ENCODE data around the gene SYT9.
"Not testable (repeated sequence)": the region's sequence is repeated elsewhere in the genome, so short reads cannot be mapped to it uniquely, and the experiment has no call there.

The SYT9 gene

DNA sequence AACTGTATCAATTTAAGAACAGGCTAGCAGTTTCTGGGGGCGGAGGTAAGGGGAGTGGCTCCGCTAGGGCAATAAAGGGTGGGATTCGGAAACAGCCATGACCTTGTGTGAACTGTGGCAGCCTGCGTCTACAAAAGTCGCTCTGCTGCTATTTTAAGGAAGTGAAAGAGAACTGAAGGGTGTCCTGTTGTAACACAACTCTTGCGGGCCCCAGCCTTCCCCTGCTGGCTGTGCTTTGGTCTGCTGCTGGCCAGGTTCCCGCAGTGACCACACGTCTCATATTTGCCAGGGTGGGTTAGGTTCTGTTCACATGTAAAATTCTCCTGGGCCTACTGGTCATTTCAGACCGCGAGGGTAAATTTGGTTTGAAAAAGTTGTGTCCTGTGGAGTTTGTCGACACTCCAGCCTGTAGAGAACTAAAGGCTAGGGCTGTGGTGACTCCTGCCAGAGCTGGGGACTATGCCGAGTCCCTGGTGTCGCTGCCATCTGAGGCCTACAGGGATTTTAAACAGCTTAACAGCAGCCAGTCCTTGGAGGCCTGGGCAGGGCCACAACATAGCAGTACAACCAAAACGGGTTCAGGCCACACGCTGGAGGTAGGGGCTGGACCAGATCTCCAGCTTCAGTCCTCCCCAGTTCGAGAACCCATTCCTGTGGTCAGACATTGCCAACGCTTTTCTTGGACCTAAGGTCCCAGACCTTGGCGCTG, 261.0 kb downstream of the SYT9 start:
- DNase-seq = peak; percentile 90 to 92

DNA sequence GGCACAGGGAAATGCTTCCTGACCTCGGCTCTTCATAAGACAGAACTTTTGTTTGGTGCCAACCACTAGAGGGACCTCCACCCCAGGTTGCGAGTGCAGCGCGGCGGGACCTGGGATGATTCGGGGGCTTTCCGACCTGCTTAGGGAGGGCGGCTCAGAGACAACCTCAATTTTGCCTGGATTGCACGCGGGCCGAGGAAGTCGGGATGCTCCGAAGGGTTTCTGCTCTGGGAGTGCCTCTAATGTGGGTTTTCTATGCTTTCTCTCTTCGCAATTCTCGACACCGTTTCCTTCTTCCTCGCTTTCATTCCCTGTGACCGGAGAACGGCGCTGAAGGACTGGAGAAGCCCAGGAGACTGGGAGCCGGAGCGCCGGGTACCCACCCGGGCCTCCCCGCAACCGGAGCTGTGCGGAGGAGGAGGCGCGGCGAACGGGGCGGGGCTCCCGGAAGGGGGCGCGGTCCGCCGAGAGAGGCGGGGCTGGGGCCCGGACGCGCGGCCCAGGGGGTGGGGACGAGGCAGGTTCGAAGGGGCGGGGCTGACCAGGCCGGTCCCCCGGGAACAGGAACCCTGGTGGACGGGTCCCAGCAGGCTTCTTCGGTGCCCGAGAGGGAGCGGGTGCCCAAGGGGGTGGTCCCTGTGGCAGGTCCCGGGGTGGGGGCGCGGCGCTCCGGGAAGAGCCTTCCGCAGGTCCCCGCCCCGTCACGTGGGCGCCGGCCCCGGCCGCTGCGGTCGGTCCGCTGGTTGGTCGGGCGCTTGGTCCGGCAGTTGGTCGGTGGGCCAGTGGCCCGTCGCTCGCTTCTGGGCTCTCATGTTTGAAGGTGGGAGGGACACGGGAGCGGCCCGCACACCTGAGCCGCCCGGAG, 261.8 kb downstream of the SYT9 start, which contains the start of gene PPFIBP2:
PPFIBP2 (plus strand) TSS at position 766 of the 865 bp plus-strand sequence. CDS start 35,477 bp downstream, outside the sequence.
- peak; percentile 76 to 80 for DNase-seq

DNA sequence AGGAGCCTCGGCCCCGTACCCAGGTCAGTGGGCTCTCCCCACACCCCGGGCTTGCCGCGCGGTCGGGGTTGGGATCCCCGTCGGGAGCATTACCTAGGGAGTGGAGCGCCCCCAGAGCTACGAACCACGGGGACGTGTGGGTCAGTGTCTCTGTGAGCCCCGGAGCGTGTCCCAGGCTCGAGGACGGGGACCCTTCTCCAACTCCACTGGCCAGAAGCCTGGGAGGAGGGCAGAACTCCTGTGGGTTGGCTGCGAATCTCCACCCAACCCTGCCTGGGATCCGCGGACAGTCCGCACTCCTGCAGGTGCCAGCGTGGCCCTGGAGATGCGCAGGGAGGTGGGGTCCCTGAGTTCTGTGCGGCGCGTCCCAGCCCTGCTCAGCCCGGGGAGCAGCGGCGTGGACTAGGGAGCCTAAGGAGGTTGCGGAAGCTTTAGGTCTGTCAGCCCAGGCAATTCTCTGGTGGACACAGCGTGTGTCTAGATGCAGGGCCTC, 262.4 kb downstream of the SYT9 start:
- peak; percentile 15 to 39 for DNase-seq

DNA sequence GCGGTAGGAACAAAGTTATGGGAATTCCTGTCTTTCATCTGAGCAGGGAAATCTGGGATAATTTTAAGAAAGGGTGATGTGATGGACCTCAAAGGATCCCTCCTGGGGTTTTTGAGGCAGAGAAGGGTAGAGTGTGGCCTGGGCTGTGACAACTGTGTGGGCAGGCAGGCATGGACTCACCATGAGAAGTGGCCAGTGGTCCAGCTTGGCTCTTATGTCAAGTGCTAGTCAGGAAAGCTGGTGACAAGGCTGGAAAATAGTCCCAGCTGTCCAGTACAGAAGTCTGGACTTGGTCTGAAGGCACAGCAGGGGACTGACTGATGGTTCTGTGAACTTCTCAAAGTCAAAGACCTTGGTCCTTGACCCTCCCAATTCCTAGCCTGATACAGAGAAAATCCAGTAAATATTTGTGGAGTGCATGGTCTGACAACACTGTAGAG, 263.8 kb downstream of the SYT9 start:
- no peak for DNase-seq

DNA sequence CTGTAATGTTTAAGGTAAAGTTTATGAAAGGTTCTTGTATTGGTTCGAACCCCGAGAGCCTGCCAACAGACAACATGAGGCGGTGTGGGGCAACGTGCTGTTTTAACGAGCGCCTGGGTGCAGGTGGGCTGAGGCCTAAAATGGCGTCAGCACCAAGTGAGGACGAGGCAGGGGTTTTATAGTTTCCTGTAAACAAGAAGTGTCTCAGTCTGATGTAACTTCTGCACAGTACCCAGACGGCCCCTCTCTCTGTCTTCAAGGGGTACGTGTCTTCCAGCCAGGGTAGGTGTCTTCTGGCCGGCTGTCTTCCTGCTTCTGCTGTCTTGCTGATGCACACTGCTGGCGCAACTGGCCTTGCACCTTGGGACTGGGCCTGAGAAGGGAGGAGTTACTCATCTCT, 264.8 kb downstream of the SYT9 start:
- no peak for DNase-seq

GRCh38 chr11:7517743-7518142, 266.0 kb downstream of the SYT9 start:
- not testable (repeated sequence) for DNase-seq
